K562 (cell line): ENCODE results near the gene SIGLEC7. TPM values are rescaled to one million over a fixed set of nuclear protein-coding genes. Genes with fewer than 3 reads are reported as not detected.

ENCODE experiments used
- ATAC-seq: fragments of 200-7000 bp; cut with Tn5 transposase; 3 replicates; pipeline ENCODE4 v1.9.1; 2020; ENCODE audit warnings: moderate library complexity
- BruUV-seq: library from RNA; stranded (reverse); fragments of 400-500 nt; replicated peaks from 2 replicates; lab custom pipeline; 2021; lab: Mats Ljungman, UMichigan
- CTCF ChIA-PET: fragments of 300-600 bp; formaldehyde crosslinking; extraction: SDS; loops from one replicate; lab custom pipeline; 2021; ENCODE audit warnings: low intra/inter-chr PET ratio; lab: Yijun Ruan, JAX
- POLR2A ChIA-PET: fragments of 300-600, 350-650 bp; sonication (Branson Sonifier 250); formaldehyde crosslinking; extraction: SDS; loops from one replicate; lab custom pipeline; 2021; ENCODE audit warnings: antibody characterized with exemption, inconsistent platforms; lab: Yijun Ruan, JAX
- DNase-seq, 4 experiments: peaks; one replicate each; pipeline versions ENCODE4 v3.0.0 to v3.0.0-alpha.2; 2011 to 2018; ENCODE audit warnings: low spot score in 3 of 4, mixed read lengths in 3 of 4; ENCODE audit errors: extremely low read depth in 1 of 4
- FAIRE-seq: peaks from 2 replicates; lab custom pipeline; 2011; peaks lifted over from hg19 to GRCh38; lab: Jason Lieb, UNC
- H2AFZ ChIP-seq: 2 replicates; pipeline ENCODE4 v1.6.0; 2011; ENCODE audit warnings: low read depth, low read length, control low read depth, inconsistent platforms
- H3K27ac ChIP-seq: fragments of 200-600 bp; 3 replicates; pipeline ENCODE4 v1.8.0; 2011; ENCODE audit warnings: low read depth, mild to moderate bottlenecking, control low read depth, inconsistent platforms, low read length, moderate library complexity, mixed read lengths; ENCODE audit errors: extremely low read depth
- H3K27me3 ChIP-seq, 2 experiments: fragments of 300-600 bp in 1 of 2; 2 replicates in 1 of 2; 3 replicates in 1 of 2; pipeline versions ENCODE4 v1.6.0 to v1.8.0; 2011; ENCODE audit warnings: inconsistent platforms in 2 of 2, low read length in 2 of 2, mild to moderate bottlenecking in 1 of 2, mixed read lengths in 1 of 2, moderate library complexity in 1 of 2; ENCODE audit not compliant: control insufficient read depth in 2 of 2, insufficient read depth in 2 of 2
- H3K36me3 ChIP-seq: fragments of 300-600 bp; 3 replicates; pipeline ENCODE4 v1.8.0; 2011; ENCODE audit warnings: mild to moderate bottlenecking, low read length, inconsistent platforms; ENCODE audit not compliant: control insufficient read depth, insufficient read depth
- H3K4me1 ChIP-seq, 2 experiments: fragments of 200-600 bp in 1 of 2; replicated peaks in 1 of 2; 2 replicates in 1 of 2; 3 replicates in 1 of 2; pipeline versions ENCODE4 v1.5.1 to v1.8.0; 2011; ENCODE audit warnings: inconsistent platforms in 2 of 2, low read length in 2 of 2, mild to moderate bottlenecking in 1 of 2, mixed read lengths in 1 of 2, moderate library complexity in 1 of 2; ENCODE audit not compliant: control insufficient read depth in 2 of 2, insufficient read depth in 2 of 2
- H3K4me2 ChIP-seq: 2 replicates; pipeline ENCODE4 v1.6.1; 2011; ENCODE audit warnings: low read length, control low read depth, inconsistent platforms, mixed read lengths; ENCODE audit not compliant: insufficient read depth
- H3K4me3 ChIP-seq: fragments of 200-600 bp; sonication (generic), shearing (Covaris generic); 2 replicates; pipeline ENCODE4 v1.5.1; 2016; ENCODE audit warnings: control low read depth, inconsistent platforms
- H3K79me2 ChIP-seq: fragments of 200-600 bp; 3 replicates; pipeline ENCODE4 v1.8.0; 2011; ENCODE audit warnings: low read length, inconsistent platforms; ENCODE audit not compliant: control insufficient read depth, insufficient read depth
- H3K9ac ChIP-seq, 2 experiments: 2 replicates each; pipeline versions ENCODE4 v1.6.0 to v1.6.1; 2011; ENCODE audit warnings: low read depth in 2 of 2, low read length in 2 of 2, control low read depth in 1 of 2, inconsistent platforms in 1 of 2, mild to moderate bottlenecking in 1 of 2, mixed read lengths in 1 of 2; ENCODE audit not compliant: insufficient read depth in 1 of 2
- H3K9me1 ChIP-seq: one replicate; pipeline ENCODE4 v1.6.0; 2011; ENCODE audit warnings: inconsistent platforms, mild to moderate bottlenecking, low read length, moderate library complexity; ENCODE audit not compliant: control insufficient read depth, insufficient read depth
- H3K9me3 ChIP-seq: replicated peaks from 2 replicates; pipeline ENCODE4 v1.5.1; 2011; ENCODE audit warnings: low read depth, low read length, inconsistent platforms; ENCODE audit not compliant: control insufficient read depth, insufficient read depth
- H4K20me1 ChIP-seq: replicated peaks from 2 replicates; pipeline ENCODE4 v1.6.1; 2011; ENCODE audit warnings: low read length, inconsistent platforms, mixed read lengths; ENCODE audit not compliant: control insufficient read depth, insufficient read depth
- ARHGAP35 ChIP-seq: fragments of 450-650 bp; IDR thresholded peaks from 2 replicates; pipeline ENCODE4 v1.6.1; 2018; ENCODE audit not compliant: partially characterized antibody
- HNRNPL ChIP-seq: fragments of 200-400 bp; formaldehyde crosslinking; IDR thresholded peaks from 2 replicates; pipeline ENCODE4 v1.6.1; 2017; ENCODE audit warnings: low read depth, mild to moderate bottlenecking, low read length
- KAT2B ChIP-seq: IDR thresholded peaks from one replicate; pipeline ENCODE4 v1.6.1; 2012; ENCODE audit warnings: low read depth, mild to moderate bottlenecking, control low read depth, inconsistent platforms, low read length, moderate library complexity
- KLF16 ChIP-seq: IDR thresholded peaks from 2 replicates; pipeline ENCODE4 v1.6.1; 2016; ENCODE audit warnings: antibody characterized with exemption
- MAFK ChIP-seq: IDR thresholded peaks from 2 replicates; pipeline ENCODE4 v1.6.1; 2011; ENCODE audit warnings: low read length, improper control_type of control experiment
- REST ChIP-seq, 2 experiments: fragments of 450-650 bp; formaldehyde crosslinking in 1 of 2; IDR thresholded peaks; 2 replicates each; pipeline versions ENCODE4 v1.4.0 to v1.6.1; 2014 to 2020; ENCODE audit warnings: mild to moderate bottlenecking in 2 of 2, borderline replicate concordance in 1 of 2, low read depth in 1 of 2
- RUNX1 ChIP-seq: sonication (generic); IDR thresholded peaks from 2 replicates; pipeline ENCODE4 v1.6.1; 2016; ENCODE audit warnings: antibody characterized with exemption, low read depth
- SIRT6 ChIP-seq: IDR thresholded peaks from one replicate; pipeline ENCODE4 v1.6.1; 2012; ENCODE audit warnings: low read depth, mild to moderate bottlenecking, control low read depth, inconsistent platforms, low read length, moderate library complexity
- SLC30A9 ChIP-seq: fragments of 250-450 bp; sonication (Bioruptor Pico); IDR thresholded peaks from 2 replicates; pipeline ENCODE4 v1.8.0; 2022; ENCODE audit warnings: mild to moderate bottlenecking, moderate library complexity
- ZBTB5 ChIP-seq: fragments of 450-650 bp; IDR thresholded peaks from 2 replicates; pipeline ENCODE4 v1.6.1; 2017; ENCODE audit warnings: antibody characterized with exemption
- ZFPM2 ChIP-seq: fragments of 250-450 bp; sonication (Bioruptor Pico); IDR thresholded peaks from 2 replicates; pipeline ENCODE4 v1.5.1; 2022; ENCODE audit warnings: mild to moderate bottlenecking
- WGBS: fragments of 100-300 bp; shearing (Covaris generic); methylation state at CpG from one replicate; pipeline ENCODE4 v1.1.6; 2016; ENCODE audit warnings: low coverage, mixed read lengths; ENCODE audit not compliant: insufficient coverage; ENCODE audit errors: missing lambda C conversion rate; 5-methylcytosine and 5-hydroxymethylcytosine counted together
- in situ Hi-C: fragments of 300-500 bp; cut with MboI; formaldehyde crosslinking; loops from 4 replicates; pipeline ENCODE4 v1.15.0; 2018; ENCODE audit warnings: inconsistent platforms, mixed read lengths
- intact Hi-C: fragments of 100-400 bp; cut with micrococcal nuclease; formaldehyde crosslinking; loops from 2 replicates; pipeline ENCODE4 v1.14.2; 2022
- polyA plus RNA-seq, 8 experiments: library from polyadenylated mRNA; depleted of rRNA in 4 of 8; stranded (reverse) in 5 of 8; unstranded in 3 of 8; fragments of >200 nt; fragmentation: Nextera tagmentation in 2 of 8; fragmentation: Illumina TruSeq in 1 of 8; extraction: Ambion mirVana in 2 of 8; extraction: Trizol in 1 of 8; gene quantifications; 2 replicates each; pipeline versions ENCODE4 v1.2.1 to v1.2.3, GENCODE V29; 2011 to 2014; ENCODE audit warnings: inconsistent platforms in 1 of 8, missing spikeins in 1 of 8
- total RNA-seq, 7 experiments: library from RNA; depleted of rRNA in 6 of 7; stranded (reverse); fragments of >200 nt in 6 of 7; fragmentation: Illumina TruSeq in 2 of 7; extraction: Trizol in 2 of 7; gene quantifications; 2 replicates each; pipeline versions ENCODE4 v1.2.1 to v1.2.3, GENCODE V29; 2011 to 2021; ENCODE audit warnings: low replicate concordance in 1 of 7

SIGLEC7 gene
- total and polyA plus RNA-seq, 9 of the 15 experiments (the other 6 are each of a cell fraction or from before 2014, with no cell fraction given), result 0.10 to 0.12 TPM; not detected in 7

GRCh38 chr19:51138549-51138979 lies 3.5 kb upstream of the SIGLEC7 start (continued):
- TF ChIP-seq SLC30A9 (CRISPR knock-in tag), result no peak
- no peak for TF ChIP-seq ZBTB5

- ATAC-seq, result no peak
- in situ Hi-C loops, result no loop called here
- ChIA-PET CTCF (no interaction called here), POLR2A (no interaction called here)
- H3K4me2 ChIP-seq, result no peak overlapping the region
- no peaks in the 10 kb centered on the region for H3K36me3 ChIP-seq
- H2AFZ ChIP-seq, result no peak overlapping the region
- peaks cover 11 to 47% of the 10 kb centered on the region in 2 experiments; a peak in 4 of 5 replicates for H3K27me3 ChIP-seq
- no peak overlapping the region for H3K27ac ChIP-seq
- 0 out of 2 replicates have a peak, but pooled peaks cover 4% of the 10 kb centered on the region for H4K20me1 ChIP-seq
- H3K79me2 ChIP-seq, result no peaks in the 10 kb centered on the region
- FAIRE-seq, result no peak
- no peak overlapping the region for H3K4me3 ChIP-seq
- H3K9me3 ChIP-seq, result no peaks in the 10 kb centered on the region; the same call in 1 of the 2 replicates
- no peak overlapping the region for H3K9ac ChIP-seq
- intact Hi-C loops, result no loop called here
- BruUV-seq, result no TSS peak
- no peak for DNase-seq
- peaks cover 13 to 16% of the 10 kb centered on the region in 2 experiments for H3K4me1 ChIP-seq
- no peaks in the 10 kb centered on the region for H3K9me1 ChIP-seq
- WGBS, result 3% methylated on average over 4 of the region's 4 CpGs
- no peak for TF ChIP-seq ZFPM2
- peak; percentile 73; the same call in 1 of the 2 replicates for TF ChIP-seq KLF16
- TF ChIP-seq ARHGAP35, result no peak
- no peak for TF ChIP-seq SIRT6
- no peak for TF ChIP-seq HNRNPL
- no peak for TF ChIP-seq RUNX1
- no peak for TF ChIP-seq MAFK
- TF ChIP-seq KAT2B, result no peak
- peak; percentile 91 for TF ChIP-seq REST (IDR thresholded peaks at IDR 0.05; ENCODE audit: borderline replicate concordance)
- TF ChIP-seq REST (CRISPR knock-in tag; IDR thresholded peaks at IDR 0.05; ENCODE audit: low read depth), result no peak
Observed at GRCh38 chr19:51139299-51140014, 2.6 kb upstream of the SIGLEC7 start.
